HuH-7 (cell line): ENCODE measurements around the gene MAD1L1.

Experiments used
- DNase-seq: peaks from one replicate; pipeline ENCODE4 v3.0.0; 2011; ENCODE audit warnings: low spot score

MAD1L1 gene

GRCh38 chr7:2030475-2031450 is 202.0 kb downstream of the MAD1L1 start:
- no peak for DNase-seq

GRCh38 chr7:2029936-2030335 is 202.8 kb downstream of the MAD1L1 start:
- DNase-seq, result no peak

- no peak for DNase-seq
Measured at GRCh38 chr7:2029211-2029905, 203.4 kb downstream of the MAD1L1 start.

GRCh38 chr7:2028733-2029132 is 204.0 kb downstream of the MAD1L1 start:
- no peak for DNase-seq

- DNase-seq, result no peak
Measured at GRCh38 chr7:2025188-2025587, 207.6 kb downstream of the MAD1L1 start.

GRCh38 chr7:2024567-2024918 is 208.2 kb downstream of the MAD1L1 start:
- no peak for DNase-seq

GRCh38 chr7:2023877-2024566 is 208.7 kb downstream of the MAD1L1 start:
- DNase-seq, result no peak

- no peak for DNase-seq
Measured at GRCh38 chr7:2022737-2023250, 210.0 kb downstream of the MAD1L1 start.

- DNase-seq, result no peak
Measured at GRCh38 chr7:2022021-2022409, 210.7 kb downstream of the MAD1L1 start.

- DNase-seq, result no peak
Measured at GRCh38 chr7:2019711-2020511, 212.8 kb downstream of the MAD1L1 start.

GRCh38 chr7:2019461-2019710 is 213.4 kb downstream of the MAD1L1 start:
- no peak for DNase-seq

- no peak for DNase-seq
Measured at GRCh38 chr7:2018569-2019460, 213.9 kb downstream of the MAD1L1 start.

- no peak for DNase-seq
Measured at GRCh38 chr7:2017914-2018568, 214.7 kb downstream of the MAD1L1 start.

- DNase-seq, result no peak
Measured at GRCh38 chr7:2017481-2017891, 215.3 kb downstream of the MAD1L1 start.

- DNase-seq, result no peak
Measured at GRCh38 chr7:2016761-2017480, 215.8 kb downstream of the MAD1L1 start.

- DNase-seq, result no peak
Measured at GRCh38 chr7:2016021-2016631, 216.6 kb downstream of the MAD1L1 start.

GRCh38 chr7:2015251-2015871 is 217.4 kb downstream of the MAD1L1 start:
- DNase-seq, result no peak

GRCh38 chr7:2014391-2015241 is 218.1 kb downstream of the MAD1L1 start:
- no peak for DNase-seq
